Fibroblast of the aortic adventitia (primary cell): ENCODE results near the gene C20orf141. TPM values are rescaled to one million over a fixed set of nuclear protein-coding genes. Genes with fewer than 3 reads are reported as not detected.
A peak's percentile ranks its signal among the peaks of the same experiment; 100 is the strongest.
"Not testable (repeated sequence)": the region's sequence is repeated elsewhere in the genome, so short reads cannot be mapped to it uniquely, and the experiment has no call there.

ENCODE experiments used
- DNase-seq: peaks from one replicate; pipeline ENCODE4 v3.0.0-alpha.2; 2010; ENCODE audit warnings: low read depth
- H3K4me3 ChIP-seq: 2 replicates; pipeline ENCODE4 v1.5.1; 2011; ENCODE audit warnings: low read depth, mild to moderate bottlenecking, control low read depth, low read length, moderate library complexity
- total RNA-seq: library from RNA; depleted of rRNA; stranded (reverse); fragments of >200 nt; gene quantifications from 2 replicates; pipeline ENCODE4 v1.2.3, GENCODE V29; 2012; ENCODE audit warnings: low replicate concordance
- TF ChIP-seq, protein P1 (sequence below): IDR thresholded peaks from 2 replicates; pipeline ENCODE4 v1.5.1; 2011; ENCODE audit warnings: mild to moderate bottlenecking, low read length, control low read depth, inconsistent platforms; ENCODE audit not compliant: insufficient read depth

The C20orf141 gene
- total RNA-seq, 1 donor: not detected

DNA sequence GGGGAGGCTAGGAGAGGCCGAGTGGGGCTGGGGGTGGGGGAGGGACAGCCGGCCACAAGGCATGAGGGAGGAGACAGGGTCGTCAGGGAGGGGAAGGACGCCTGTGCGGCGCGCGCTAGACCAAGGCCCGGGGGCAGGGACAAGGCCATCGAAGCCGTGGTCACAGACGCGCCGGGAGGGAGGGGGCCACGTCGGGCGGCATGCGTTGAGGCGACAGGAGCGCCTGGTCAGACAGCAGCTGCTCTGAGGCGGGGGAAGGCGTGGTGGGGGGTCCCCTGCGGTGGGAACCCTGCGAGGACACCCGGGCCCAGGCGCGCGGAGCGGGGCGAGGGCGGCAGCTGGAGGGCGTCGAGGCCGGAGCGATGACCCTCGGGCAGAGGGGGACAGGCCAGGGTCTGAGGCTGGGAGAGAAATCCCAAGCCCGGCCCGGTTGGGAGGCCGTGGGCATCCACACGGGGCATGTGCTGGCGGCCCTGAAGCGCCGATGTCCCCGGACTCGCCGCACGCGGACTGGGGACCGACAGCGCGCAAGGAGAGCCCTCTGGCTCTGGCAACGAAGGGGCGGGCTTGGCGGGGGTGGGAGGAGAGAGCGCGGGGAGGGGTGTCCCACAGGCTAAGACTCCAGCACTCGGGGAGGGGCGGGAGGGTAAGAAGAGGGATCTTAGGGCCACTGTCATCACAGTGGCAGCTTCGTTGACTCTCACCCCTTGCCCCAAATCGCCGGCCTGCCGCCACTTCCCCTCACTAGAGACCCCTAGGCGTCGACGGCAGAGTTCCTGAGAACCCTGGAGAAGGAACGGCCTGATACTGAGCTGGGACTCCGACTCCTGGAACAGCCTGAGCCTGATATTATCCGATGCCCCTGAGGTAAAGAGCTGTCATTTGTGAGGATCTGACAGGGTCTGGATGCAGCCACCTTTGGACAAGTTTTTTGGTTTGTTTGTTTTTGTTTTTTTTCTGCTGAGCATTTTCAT is 6.4 kb downstream of the C20orf141 start:
- no peak overlapping the region for H3K4me3 ChIP-seq
- no peak for DNase-seq
- TF ChIP-seq, protein P1, sequence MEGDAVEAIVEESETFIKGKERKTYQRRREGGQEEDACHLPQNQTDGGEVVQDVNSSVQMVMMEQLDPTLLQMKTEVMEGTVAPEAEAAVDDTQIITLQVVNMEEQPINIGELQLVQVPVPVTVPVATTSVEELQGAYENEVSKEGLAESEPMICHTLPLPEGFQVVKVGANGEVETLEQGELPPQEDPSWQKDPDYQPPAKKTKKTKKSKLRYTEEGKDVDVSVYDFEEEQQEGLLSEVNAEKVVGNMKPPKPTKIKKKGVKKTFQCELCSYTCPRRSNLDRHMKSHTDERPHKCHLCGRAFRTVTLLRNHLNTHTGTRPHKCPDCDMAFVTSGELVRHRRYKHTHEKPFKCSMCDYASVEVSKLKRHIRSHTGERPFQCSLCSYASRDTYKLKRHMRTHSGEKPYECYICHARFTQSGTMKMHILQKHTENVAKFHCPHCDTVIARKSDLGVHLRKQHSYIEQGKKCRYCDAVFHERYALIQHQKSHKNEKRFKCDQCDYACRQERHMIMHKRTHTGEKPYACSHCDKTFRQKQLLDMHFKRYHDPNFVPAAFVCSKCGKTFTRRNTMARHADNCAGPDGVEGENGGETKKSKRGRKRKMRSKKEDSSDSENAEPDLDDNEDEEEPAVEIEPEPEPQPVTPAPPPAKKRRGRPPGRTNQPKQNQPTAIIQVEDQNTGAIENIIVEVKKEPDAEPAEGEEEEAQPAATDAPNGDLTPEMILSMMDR: no peak

DNA sequence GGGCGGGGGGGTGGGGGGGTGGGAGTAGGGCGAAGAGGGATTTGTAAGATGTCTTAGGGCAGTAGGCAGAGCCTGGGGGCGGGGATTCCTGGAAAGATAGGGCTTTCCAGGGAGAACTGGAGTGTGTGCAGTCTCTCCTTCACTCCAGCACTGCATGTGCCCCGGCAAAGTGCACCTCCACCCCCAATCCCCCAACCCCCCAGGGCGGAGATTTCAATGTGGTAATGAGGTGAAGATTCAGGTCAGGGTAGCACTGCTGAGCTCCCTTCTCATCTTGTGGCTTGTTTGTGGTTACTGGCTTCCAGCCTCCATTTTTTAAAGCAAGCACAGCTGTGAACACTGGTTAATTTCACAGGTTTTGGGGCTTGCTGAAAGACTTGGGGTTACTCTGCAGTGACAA is 7.3 kb downstream of the C20orf141 start:
- H3K4me3 ChIP-seq: no peak overlapping the region
- TF ChIP-seq, protein P1: no peak
- peak; percentile 21 for DNase-seq

DNA sequence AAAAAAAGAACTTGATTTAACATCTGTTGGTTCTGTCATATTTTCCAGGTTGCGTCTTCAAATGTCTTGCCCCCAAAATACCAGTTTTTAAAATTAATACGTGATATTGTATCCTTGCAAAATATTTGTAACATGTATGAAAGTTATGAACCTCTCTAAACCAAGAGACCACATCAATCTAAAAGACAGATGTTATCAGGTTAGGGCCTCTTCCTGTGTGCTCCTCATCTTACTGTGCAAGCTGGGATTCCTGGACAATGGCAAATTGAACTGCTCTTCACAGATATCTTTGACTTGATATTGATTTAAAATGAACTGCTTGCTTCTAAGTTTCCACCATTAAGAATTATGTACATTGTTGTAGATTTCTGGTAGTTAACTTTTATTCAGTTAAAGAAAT is 11.0 kb downstream of the C20orf141 start:
- TF ChIP-seq, protein P1: no peak
- DNase-seq: no peak
- no peak overlapping the region for H3K4me3 ChIP-seq

DNA sequence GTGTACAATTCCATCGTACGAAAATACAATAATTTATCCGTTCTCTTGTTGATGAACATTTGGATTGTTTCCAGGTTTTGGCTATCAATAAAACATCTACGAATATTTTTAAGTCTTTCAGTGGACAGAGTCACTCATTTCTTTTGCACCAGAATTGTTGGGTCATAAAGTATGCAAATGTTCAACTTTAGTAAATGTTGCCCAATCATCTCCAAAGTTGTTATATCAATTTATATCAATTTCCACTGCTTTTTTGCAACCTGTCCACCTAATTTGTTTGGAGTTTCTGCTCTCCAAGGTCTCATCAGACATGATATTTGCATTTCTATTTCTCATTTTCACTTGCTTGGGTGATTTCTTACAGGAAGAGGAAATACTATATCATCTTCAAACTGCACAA is 11.9 kb downstream of the C20orf141 start:
- no peak overlapping the region for H3K4me3 ChIP-seq
- DNase-seq: no peak
- TF ChIP-seq, protein P1: no peak

DNA sequence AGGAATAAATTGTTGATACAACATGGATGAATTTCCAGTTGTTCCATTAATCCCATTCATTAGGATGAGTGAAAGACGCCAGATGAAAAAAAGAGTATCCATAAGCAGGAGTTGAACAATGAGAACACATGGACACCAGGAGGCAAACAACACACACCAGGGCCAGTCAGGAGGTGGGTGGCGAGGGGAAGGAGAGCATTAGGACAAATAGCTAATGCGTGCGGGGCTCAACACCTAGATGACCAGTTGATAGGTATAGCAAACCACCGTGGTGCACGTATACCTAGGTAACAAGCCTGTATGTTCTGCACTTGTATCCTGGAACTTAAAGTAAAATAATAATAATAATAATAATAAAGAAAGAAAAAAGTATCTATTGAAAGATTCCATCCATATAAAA is 14.6 kb downstream of the C20orf141 start:
- TF ChIP-seq, protein P1: no peak
- no peak overlapping the region for H3K4me3 ChIP-seq
- no peak for DNase-seq

DNA sequence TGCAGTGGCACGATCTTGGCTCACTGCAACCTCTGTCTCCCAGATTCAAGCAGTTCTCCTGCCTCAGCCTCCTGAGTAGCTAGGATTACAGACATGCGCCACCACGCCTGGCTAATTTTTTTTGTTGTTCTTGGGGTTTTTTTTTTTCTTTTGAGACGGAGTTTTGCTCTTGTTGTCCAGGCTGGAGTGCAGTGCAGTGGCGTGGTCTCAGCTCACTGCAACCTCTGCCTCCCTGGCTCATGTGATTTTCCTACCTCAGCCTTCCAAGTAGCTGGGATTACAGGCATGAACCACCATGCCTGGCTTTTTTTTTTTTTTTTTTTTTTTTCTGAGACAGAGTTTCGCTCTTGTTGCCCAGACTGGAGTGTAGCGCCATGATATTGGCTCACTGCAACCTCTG is 16.4 kb downstream of the C20orf141 start:
- not testable (repeated sequence) for DNase-seq, H3K4me3 ChIP-seq

DNA sequence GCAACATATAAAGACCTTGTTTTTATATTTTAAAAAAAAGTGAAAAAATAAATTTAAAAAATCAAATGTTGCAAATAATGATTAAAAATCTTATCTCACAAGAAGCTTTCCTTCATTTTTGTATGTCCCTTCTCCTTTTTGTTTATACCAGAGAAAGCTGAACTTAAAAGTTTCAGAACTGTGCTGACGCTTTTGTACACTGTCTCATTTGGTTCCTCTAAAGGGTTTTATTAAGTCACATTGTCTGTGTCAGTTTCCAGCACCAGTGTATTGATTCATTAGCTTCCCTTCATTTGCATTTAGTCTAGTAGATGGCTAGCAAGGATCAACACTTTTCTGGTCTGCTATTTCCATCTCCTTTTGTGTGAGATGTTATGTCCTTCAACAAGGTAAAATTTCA is 19.0 kb downstream of the C20orf141 start:
- TF ChIP-seq, protein P1: no peak
- DNase-seq: no peak
- H3K4me3 ChIP-seq: no peak overlapping the region
